Lower leg skin (tissue), 4 donors: ENCODE data around the gene PTGDS. TPM values are rescaled to one million over a fixed set of nuclear protein-coding genes. Genes with fewer than 3 reads are reported as not detected.

Experiments used
- DNase-seq, 2 donors: peaks; one replicate each; pipeline ENCODE4 v3.0.0-alpha.2; 2019; ENCODE audit warnings: low spot score in 2 of 2
- H3K4me3 ChIP-seq: fragments of 200-600 bp; sonication (generic); 2 replicates; pipeline ENCODE4 v1.5.1; 2017; ENCODE audit warnings: mild to moderate bottlenecking, low read depth; ENCODE audit not compliant: poor library complexity, severe bottlenecking
- CTCF ChIP-seq, 3 donors: fragments of 450-650 bp; IDR thresholded peaks; one replicate each; pipeline ENCODE4 v1.5.1; 2016; ENCODE audit warnings: antibody characterized with exemption in 3 of 3, mild to moderate bottlenecking in 3 of 3, moderate library complexity in 2 of 3
- POLR2A ChIP-seq, 2 donors: fragments of 450-650 bp; IDR thresholded peaks; one replicate each; pipeline ENCODE4 v1.6.1; 2016 to 2017; ENCODE audit warnings: antibody characterized with exemption in 2 of 2, mild to moderate bottlenecking in 1 of 2, moderate library complexity in 1 of 2
- WGBS, 2 donors: methylation state at CpG; one replicate each; pipeline ENCODE4 v1.1.5; 2018; 5-methylcytosine and 5-hydroxymethylcytosine counted together
- intact Hi-C: fragments of 100-400 bp; cut with DNase I; formaldehyde crosslinking; loops from one replicate; pipeline ENCODE4 v1.15.0; 2023; ENCODE audit warnings: low total_unique reads
- total RNA-seq, 4 donors: library from RNA; depleted of rRNA; stranded (reverse); fragments of >200 nt; gene quantifications; one replicate each; pipeline ENCODE4 v1.1.0, GENCODE V29; 2016

PTGDS gene
- total RNA-seq, 4 donors from 2014 or later: 9.7 to 75.3 (median 14.8) TPM

GRCh38 chr9:136971746-136972145 lies 5.6 kb upstream of the PTGDS start:
- intact Hi-C loops: no loop called here
- TF ChIP-seq POLR2A (IDR thresholded peaks at IDR 0.05): no peak
- TF ChIP-seq CTCF (IDR thresholded peaks at IDR 0.05): no peak
- WGBS, 2 donors: 82 to 83% methylated on average over 14 of the region's 14 CpGs
- H3K4me3 ChIP-seq: no peak overlapping the region
- DNase-seq: no peak

GRCh38 chr9:136972335-136972734 lies 5.0 kb upstream of the PTGDS start:
- intact Hi-C loops: no loop called here
- WGBS, 2 donors: 70 to 71% methylated on average over 7 to 8 of the region's 11 CpGs
- no peak for DNase-seq
- TF ChIP-seq CTCF (IDR thresholded peaks at IDR 0.05) (no peak), POLR2A (IDR thresholded peaks at IDR 0.05) (no peak)
- H3K4me3 ChIP-seq: no peak overlapping the region

- H3K4me3 ChIP-seq: no peak overlapping the region
- intact Hi-C loops: no loop called here
- no peak for TF ChIP-seq POLR2A (IDR thresholded peaks at IDR 0.05)
- 63 to 67% methylated on average over 13 of the region's 13 CpGs for WGBS, 2 donors
- DNase-seq: no peak
These were observed 4.6 kb upstream of the PTGDS start for GRCh38 chr9:136972743-136973142.

- DNase-seq: no peak
- WGBS, 2 donors: 82 to 85% methylated on average over 27 to 29 of the region's 29 CpGs
- TF ChIP-seq CTCF (IDR thresholded peaks at IDR 0.05): no peak
- no peak for TF ChIP-seq POLR2A (IDR thresholded peaks at IDR 0.05)
These were observed 3.4 kb upstream of the PTGDS start for GRCh38 chr9:136973618-136974617.

GRCh38 chr9:136974817-136975535 lies 2.3 kb upstream of the PTGDS start:
- H3K4me3 ChIP-seq: no peak overlapping the region
- no peak for DNase-seq
- WGBS, 2 donors: 43 to 45% methylated on average over 13 to 14 of the region's 15 CpGs

More at GRCh38 chr9:136973618-136974617, 3.4 kb upstream of the PTGDS start:
- no peak overlapping the region for H3K4me3 ChIP-seq
- intact Hi-C loops: no loop called here

More at GRCh38 chr9:136974817-136975535, 2.3 kb upstream of the PTGDS start:
- intact Hi-C loops: no loop called here
- no peak for TF ChIP-seq POLR2A (IDR thresholded peaks at IDR 0.05)
- no peak for TF ChIP-seq CTCF (IDR thresholded peaks at IDR 0.05)
